Renal cortex interstitium (tissue), 15 donors: ENCODE data around the gene LSM4. TPM values are rescaled to one million over a fixed set of nuclear protein-coding genes. Genes with fewer than 3 reads are reported as not detected.
"Not testable (repeated sequence)": the region's sequence is repeated elsewhere in the genome, so short reads cannot be mapped to it uniquely, and the experiment has no call there.

ENCODE experiments used
- DNase-seq, 11 donors: peaks; one replicate each; pipeline ENCODE4 v3.0.0-alpha.2; 2013; ENCODE audit warnings: low read depth in 9 of 11, low spot score in 4 of 11; ENCODE audit errors: extremely low read depth in 1 of 11
- long read RNA-seq, 16 experiments: transcript quantifications; one replicate each; lab custom pipeline, GENCODE V29; 2026
- polyA plus RNA-seq, 3 donors: library from polyadenylated mRNA; unstranded; fragments of 120-200 nt; gene quantifications; one replicate each; pipeline ENCODE4 v1.2.1, GENCODE V29; 2013; ENCODE audit not compliant: insufficient read length in 3 of 3

The LSM4 gene
- polyA plus RNA-seq, result 100 to 1,000 TPM in 2 of 3 donors, 10 to 100 TPM in 1; 84.2 to 120 (median 108) TPM
- long read RNA-seq, donor 1, transcript LSM4-203 (5 exons, 1,908 nt), result major isoform, 62 of 137 reads
- long read RNA-seq, donor 1, partial matches to known transcripts, result 59 of 137 reads
- long read RNA-seq, donor 1, other reads (novel, unspliced or antisense), result 14 of 137 reads
- long read RNA-seq, donor 2, transcript LSM4-203 (5 exons, 1,908 nt), result major isoform, 54 of 61 reads
- long read RNA-seq, donor 2, partial matches to known transcripts, result 5 of 61 reads
- long read RNA-seq, donor 2, other reads (novel, unspliced or antisense), result 0 of 61 reads
- long read RNA-seq, donor 3, transcript LSM4-203 (5 exons, 1,908 nt), result major isoform, 112 of 142 reads
- long read RNA-seq, donor 3, partial matches to known transcripts, result 23 of 142 reads
- long read RNA-seq, donor 3, other reads (novel, unspliced or antisense), result 0 of 142 reads
- long read RNA-seq, donor 4, transcript LSM4-203 (5 exons, 1,908 nt), result major isoform, 65 of 144 reads
- long read RNA-seq, donor 4, partial matches to known transcripts, result 61 of 144 reads
- long read RNA-seq, donor 4, other reads (novel, unspliced or antisense), result 16 of 144 reads
- long read RNA-seq, donor 5, transcript LSM4-203 (5 exons, 1,908 nt), result major isoform, 136 of 175 reads
- long read RNA-seq, donor 5, partial matches to known transcripts, result 33 of 175 reads
- long read RNA-seq, donor 5, other reads (novel, unspliced or antisense), result 0 of 175 reads
- long read RNA-seq, donor 6, transcript LSM4-203 (5 exons, 1,908 nt), result major isoform, 74 of 157 reads
- long read RNA-seq, donor 6, partial matches to known transcripts, result 74 of 157 reads
- long read RNA-seq, donor 6, other reads (novel, unspliced or antisense), result 5 of 157 reads
- long read RNA-seq, donor 7, transcript LSM4-204 (4 exons, 807 nt), result minor isoform, 11 of 109 reads
- long read RNA-seq, donor 7, transcript LSM4-203 (5 exons, 1,908 nt), result major isoform, 87 of 109 reads
- long read RNA-seq, donor 7, partial matches to known transcripts, result 9 of 109 reads
- long read RNA-seq, donor 7, other reads (novel, unspliced or antisense), result 0 of 109 reads
- long read RNA-seq, donor 8, result 0 reads
- long read RNA-seq, donor 9, transcript LSM4-203 (5 exons, 1,908 nt), result major isoform, 88 of 105 reads
- long read RNA-seq, donor 9, transcript LSM4-204 (4 exons, 807 nt), result minor isoform, 5 of 105 reads
- long read RNA-seq, donor 9, partial matches to known transcripts, result 10 of 105 reads
- long read RNA-seq, donor 9, other reads (novel, unspliced or antisense), result 0 of 105 reads
- long read RNA-seq, donor 10, transcript LSM4-203 (5 exons, 1,908 nt), result major isoform, 62 of 127 reads
- long read RNA-seq, donor 10, partial matches to known transcripts, result 51 of 127 reads
- long read RNA-seq, donor 10, other reads (novel, unspliced or antisense), result 9 of 127 reads
- long read RNA-seq, donor 11, transcript LSM4-203 (5 exons, 1,908 nt), result major isoform, 48 of 59 reads
- long read RNA-seq, donor 11, partial matches to known transcripts, result 10 of 59 reads
- long read RNA-seq, donor 11, other reads (novel, unspliced or antisense), result 0 of 59 reads
- long read RNA-seq, donor 12, transcript LSM4-203 (5 exons, 1,908 nt), result major isoform, 37 of 131 reads
- long read RNA-seq, donor 12, partial matches to known transcripts, result 75 of 131 reads
- long read RNA-seq, donor 12, other reads (novel, unspliced or antisense), result 16 of 131 reads
- long read RNA-seq, donor 13, transcript LSM4-203 (5 exons, 1,908 nt), result major isoform, 166 of 416 reads
- long read RNA-seq, donor 13, partial matches to known transcripts, result 219 of 416 reads
- long read RNA-seq, donor 13, other reads (novel, unspliced or antisense), result 28 of 416 reads
- long read RNA-seq, donor 14, transcript LSM4-203 (5 exons, 1,908 nt), result major isoform, 74 of 185 reads
- long read RNA-seq, donor 14, partial matches to known transcripts, result 103 of 185 reads
- long read RNA-seq, donor 14, other reads (novel, unspliced or antisense), result 6 of 185 reads
- long read RNA-seq, donor 15, transcript LSM4-203 (5 exons, 1,908 nt), result major isoform, 34 of 55 reads
- long read RNA-seq, donor 15, partial matches to known transcripts, result 17 of 55 reads
- long read RNA-seq, donor 15, other reads (novel, unspliced or antisense), result 0 of 55 reads
- long read RNA-seq, donor 16, transcript LSM4-203 (5 exons, 1,908 nt), result major isoform, 200 of 497 reads
- long read RNA-seq, donor 16, partial matches to known transcripts, result 289 of 497 reads
- long read RNA-seq, donor 16, other reads (novel, unspliced or antisense), result 0 of 497 reads

DNA sequence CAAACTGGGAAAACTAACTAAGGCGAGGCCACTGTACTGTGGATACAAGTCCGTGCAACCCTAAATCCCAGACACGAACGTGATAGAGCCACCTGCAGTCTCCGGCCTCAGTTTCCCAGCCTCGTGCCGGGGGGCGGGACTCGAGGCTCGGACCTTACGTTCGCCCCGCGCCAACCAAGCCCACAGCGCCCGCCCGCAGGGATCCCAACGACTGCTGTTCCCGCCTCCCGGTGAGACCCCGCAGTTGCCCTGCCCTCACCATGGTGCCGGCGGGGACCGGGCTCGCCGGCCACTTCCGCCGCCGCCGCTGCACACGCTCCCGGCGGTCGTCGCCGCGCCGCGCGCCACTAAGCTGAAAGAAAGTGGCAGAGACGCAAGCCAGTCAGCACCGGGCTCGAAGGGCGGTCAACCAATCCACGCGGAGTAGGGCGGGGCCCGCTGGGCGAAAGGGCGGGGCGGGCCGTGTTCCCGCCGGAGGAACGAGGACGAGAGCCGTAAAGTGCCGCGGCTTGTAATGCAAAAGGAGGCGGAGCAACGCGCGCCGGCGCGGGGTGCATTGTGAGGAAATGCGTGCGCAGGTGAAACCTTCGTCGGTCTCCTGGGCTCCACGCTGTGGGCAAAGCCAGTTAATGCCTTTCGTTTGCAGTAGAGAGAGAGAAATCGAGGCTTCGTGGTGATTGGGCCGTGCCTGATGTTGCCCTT, at the start of gene LSM4:
LSM4 (minus strand) TSS at position 318 of the 702 bp plus-strand sequence; CDS start at position 262, 56 bp downstream.
- DNase-seq, result peak; percentile 93 to 97 (median 96)

DNA sequence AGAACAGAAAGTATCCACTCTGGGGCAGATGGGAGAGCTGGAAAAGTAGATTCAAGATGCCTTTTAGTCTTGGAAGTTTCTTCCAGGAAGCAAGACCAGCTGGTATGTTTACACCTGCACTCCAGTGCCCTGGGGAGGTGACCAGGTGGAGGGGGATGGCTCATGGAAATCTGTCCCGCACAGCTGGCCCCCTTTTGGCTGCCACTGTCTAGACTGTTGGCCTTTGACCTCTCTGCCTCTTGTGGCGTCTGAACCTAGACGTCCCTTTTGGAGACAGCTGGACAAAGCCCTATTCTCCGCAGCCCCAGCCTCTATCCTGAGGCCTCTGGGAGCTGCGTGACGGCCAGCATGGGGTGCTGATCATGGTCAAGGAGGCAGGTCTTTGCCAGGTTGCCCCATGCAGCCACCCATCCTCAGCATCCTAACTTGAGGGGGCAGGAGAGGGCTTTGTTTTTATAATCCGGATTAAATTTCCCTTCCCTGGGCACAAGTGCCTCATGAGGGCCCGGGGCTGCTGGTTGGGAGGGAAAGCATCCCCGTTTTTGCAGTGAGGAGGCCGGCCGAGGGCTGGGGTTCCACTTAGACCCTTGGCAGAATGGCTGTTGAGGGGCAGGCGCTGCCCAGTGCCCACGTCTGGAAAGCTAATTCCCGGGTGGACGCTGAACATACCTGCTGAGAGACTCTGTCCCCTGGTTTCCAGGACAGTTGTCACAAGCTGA, 45.8 kb upstream of the LSM4 start:
- DNase-seq, result no peak

DNA sequence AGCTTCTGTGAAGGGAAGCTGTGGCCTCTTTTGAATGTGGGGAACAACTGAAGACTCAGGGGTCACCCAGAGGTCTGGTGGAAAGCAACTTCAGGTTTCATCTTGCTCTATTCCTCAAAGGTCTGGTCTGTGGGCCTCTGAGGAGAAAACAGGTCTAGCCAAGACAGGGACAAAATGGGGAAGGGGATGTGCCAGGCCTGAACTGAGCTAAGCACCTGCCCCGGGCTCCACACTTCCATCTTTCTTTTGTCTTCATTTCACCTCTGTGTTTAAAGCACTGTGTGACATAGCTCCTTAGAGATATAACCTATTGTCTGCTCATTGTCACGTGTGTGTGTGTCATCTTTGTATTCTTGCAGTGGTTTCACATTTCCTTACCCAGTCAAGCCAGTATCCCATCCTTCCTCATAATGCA, 43.2 kb upstream of the LSM4 start:
- DNase-seq, result no peak

- peak; percentile 67 to 94 (median 86) for DNase-seq
Measured at GRCh38 chr19:18364826-18365528, 42.1 kb upstream of the LSM4 start.

- DNase-seq, result not testable (repeated sequence)
Measured at GRCh38 chr19:18364277-18364825, 41.5 kb upstream of the LSM4 start.

GRCh38 chr19:18363787-18364186, 40.9 kb upstream of the LSM4 start:
- DNase-seq, result no peak

GRCh38 chr19:18362934-18363542, 40.2 kb upstream of the LSM4 start:
- no peak for DNase-seq

DNA sequence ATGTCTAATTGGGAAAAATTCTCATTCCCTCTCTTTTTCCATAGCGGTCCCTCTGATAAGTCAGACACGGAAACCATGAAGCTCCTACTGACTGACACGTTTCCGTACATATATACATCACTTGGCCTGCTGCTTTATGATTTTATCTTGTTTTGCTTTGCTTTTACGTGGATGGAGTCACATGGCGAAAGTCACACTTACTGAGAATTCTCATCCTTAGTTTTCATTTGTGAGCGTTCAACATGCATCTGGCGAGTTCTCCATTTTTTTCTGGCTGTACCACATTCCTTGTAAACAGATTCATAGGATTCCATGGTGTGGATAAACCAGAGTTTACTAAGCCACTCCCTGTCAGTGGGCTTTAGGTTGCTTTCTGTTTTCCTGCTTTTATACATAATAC, 38.8 kb upstream of the LSM4 start:
- DNase-seq, result no peak

- DNase-seq, result no peak
Measured at GRCh38 chr19:18357041-18357440, 34.2 kb upstream of the LSM4 start.

DNA sequence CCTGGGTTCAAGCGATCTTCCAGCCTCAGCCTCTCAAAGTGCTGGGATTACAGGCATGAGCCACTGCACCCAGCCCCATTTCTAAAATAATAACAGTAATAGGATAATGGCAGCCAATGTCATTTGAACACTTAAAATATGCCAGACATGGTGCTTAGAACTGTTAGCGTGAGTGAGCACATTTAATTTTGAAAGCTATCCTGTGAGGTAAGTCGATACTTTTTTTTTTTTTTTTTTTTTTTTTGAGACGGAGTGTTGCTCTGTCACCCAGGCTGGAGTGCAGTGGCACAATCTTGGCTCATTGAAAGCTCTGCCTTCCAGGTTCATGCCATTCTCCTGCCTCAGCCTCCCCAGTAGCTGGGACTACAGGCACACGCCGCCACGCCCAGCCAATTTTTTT, 31.9 kb upstream of the LSM4 start:
- DNase-seq, result not testable (repeated sequence)

- no peak for DNase-seq
Measured at GRCh38 chr19:18353378-18354005, 30.6 kb upstream of the LSM4 start.

DNA sequence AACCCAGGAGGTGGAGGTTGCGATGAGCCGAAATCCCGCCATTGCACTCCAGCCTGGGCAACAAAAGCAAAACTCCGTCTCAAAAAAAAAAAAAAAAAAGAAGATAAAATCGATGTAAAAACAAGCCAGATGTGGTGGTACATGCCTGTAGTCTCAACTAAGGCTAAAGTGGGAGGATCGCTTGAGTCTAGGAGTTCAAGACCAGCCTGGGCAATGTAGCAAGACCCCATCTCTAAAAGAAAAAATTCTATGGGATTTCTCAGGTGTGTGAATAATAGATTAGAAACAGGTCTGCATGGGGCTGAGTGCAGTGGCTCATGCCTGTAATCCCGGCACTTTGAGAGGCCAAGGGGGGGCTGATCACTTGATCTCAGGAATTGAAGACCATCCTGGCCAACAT, 28.7 kb upstream of the LSM4 start:
- DNase-seq, result no peak

GRCh38 chr19:18350490-18350889, 27.6 kb upstream of the LSM4 start:
- no peak for DNase-seq

DNA sequence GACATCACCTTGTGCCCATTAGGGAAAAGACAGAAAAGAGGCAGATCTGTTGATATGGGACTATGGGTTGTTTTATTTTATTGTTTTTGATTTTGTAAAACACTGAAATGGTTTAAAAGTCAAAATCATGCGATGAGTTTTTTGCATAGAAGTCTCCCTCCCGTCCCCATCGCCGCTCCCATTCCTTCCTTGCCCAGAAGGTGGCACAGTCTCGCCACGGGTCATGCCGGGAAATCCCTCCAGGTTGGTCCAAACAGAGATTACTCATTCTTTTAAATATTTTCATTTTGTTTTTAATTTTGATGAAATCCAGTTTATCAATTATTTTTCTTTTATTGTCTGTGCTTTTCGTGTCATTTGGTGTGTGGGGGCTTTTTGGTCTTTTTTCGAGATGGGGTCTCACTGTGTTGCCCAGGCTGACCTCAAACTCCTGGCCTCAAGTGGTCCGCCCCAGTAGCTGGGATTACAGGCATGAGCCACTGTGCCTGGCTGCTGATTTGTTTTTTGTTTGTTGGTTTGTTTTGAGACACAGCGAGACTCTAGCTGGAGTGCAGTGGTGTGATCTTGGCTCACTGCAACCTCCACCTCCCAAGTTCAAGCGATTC, 26.8 kb upstream of the LSM4 start:
- no peak for DNase-seq
